SK-N-SH (cell line): ENCODE measurements around the gene C18orf54.

Experiments
- CTCF ChIP-seq: fragments of 200-600 bp; sonication (generic); IDR thresholded peaks from 2 replicates; pipeline ENCODE4 v1.6.1; 2017; ENCODE audit warnings: antibody characterized with exemption, mild to moderate bottlenecking, moderate library complexity
- EP300 ChIP-seq, 2 experiments: IDR thresholded peaks; 2 replicates each; pipeline versions ENCODE4 v1.4.0 to v1.6.1; 2012; ENCODE audit warnings: borderline replicate concordance in 1 of 2, low read depth in 1 of 2, low read length in 1 of 2
- FOXM1 ChIP-seq: IDR thresholded peaks from 2 replicates; pipeline ENCODE4 v1.4.0; 2012; ENCODE audit warnings: low read depth, mild to moderate bottlenecking
- PBX3 ChIP-seq: IDR thresholded peaks from 2 replicates; pipeline ENCODE4; 2012
- POLR2AphosphoS5 ChIP-seq: IDR thresholded peaks from 2 replicates; pipeline ENCODE4 v1.6.1; 2012; ENCODE audit warnings: low read depth, low read length
- TAF1 ChIP-seq: IDR thresholded peaks from 2 replicates; pipeline ENCODE4 v1.6.1; 2012; ENCODE audit warnings: low read depth, mild to moderate bottlenecking, low read length, moderate library complexity, borderline replicate concordance

GRCh38 chr18:54360406-54360805 lies 2.7 kb downstream of the C18orf54 start:
- TF ChIP-seq FOXM1 (no peak), CTCF (no peak), TAF1 (no peak), POLR2AphosphoS5 (no peak), PBX3 (no peak), EP300 (IDR thresholded peaks at IDR 0.05; ENCODE audit: borderline replicate concordance in 1 of 2, low read depth in 1 of 2, low read length in 1 of 2) (no peak)
